ENCODE results near the gene DHRSX. TPM values are rescaled to one million over a fixed set of nuclear protein-coding genes. Genes with fewer than 3 reads are reported as not detected.

The DHRSX gene
- total and polyA plus RNA-seq, 9 of the 15 experiments (the other 6 are each of a cell fraction or from before 2014, with no cell fraction given) = 0.59 to 11.0 (median 6.2) TPM

DNA sequence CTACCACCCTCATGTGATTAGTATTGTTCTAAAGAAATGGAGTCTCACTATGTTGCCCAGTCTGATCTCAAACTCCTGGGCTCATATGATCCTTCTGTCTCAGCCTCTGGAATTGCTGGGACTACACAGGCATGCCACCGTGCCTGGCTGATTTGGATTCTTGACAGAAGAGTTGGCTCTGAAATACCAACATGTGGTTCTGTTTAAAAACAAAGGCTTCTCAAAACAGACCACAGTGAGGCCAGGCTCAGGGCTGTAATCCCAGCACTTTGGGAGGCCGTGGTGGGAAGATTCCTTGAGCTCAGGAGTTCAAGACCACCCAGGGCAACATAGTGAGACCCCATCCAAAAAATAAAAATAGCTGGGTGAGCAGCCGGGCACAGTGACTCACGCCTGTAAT is 126.7 kb downstream of the DHRSX start (continued):
- TF ChIP-seq REST (IDR thresholded peaks at IDR 0.05; ENCODE audit: borderline replicate concordance) (no peak), REST (CRISPR knock-in tag; IDR thresholded peaks at IDR 0.05; ENCODE audit: low read depth) (no peak), GATAD2A (IDR thresholded peaks at IDR 0.05) (no peak), CBFA2T3 (IDR thresholded peaks at IDR 0.05) (no peak), NR2C1 (IDR thresholded peaks at IDR 0.05) (no peak), NR2C1 (tag; IDR thresholded peaks at IDR 0.05) (no peak), ZNF583 (CRISPR knock-in tag; IDR thresholded peaks at IDR 0.05) (no peak), KLF6 (CRISPR knock-in tag; IDR thresholded peaks at IDR 0.05; ENCODE audit: borderline replicate concordance) (no peak), CREB1 (IDR thresholded peaks at IDR 0.05) (no peak), CREB1 (CRISPR knock-in tag; IDR thresholded peaks at IDR 0.05) (no peak), MTA1 (IDR thresholded peaks at IDR 0.05; ENCODE audit: borderline replicate concordance) (no peak), CGGBP1 (CRISPR knock-in tag; IDR thresholded peaks at IDR 0.05) (no peak), PURB (CRISPR knock-in tag; IDR thresholded peaks at IDR 0.05; ENCODE audit: low read depth) (no peak), MED1 (CRISPR knock-in tag; IDR thresholded peaks at IDR 0.05; ENCODE audit: borderline replicate concordance) (no peak)
